Measurements from ENCODE around the gene OPN5.

DNA sequence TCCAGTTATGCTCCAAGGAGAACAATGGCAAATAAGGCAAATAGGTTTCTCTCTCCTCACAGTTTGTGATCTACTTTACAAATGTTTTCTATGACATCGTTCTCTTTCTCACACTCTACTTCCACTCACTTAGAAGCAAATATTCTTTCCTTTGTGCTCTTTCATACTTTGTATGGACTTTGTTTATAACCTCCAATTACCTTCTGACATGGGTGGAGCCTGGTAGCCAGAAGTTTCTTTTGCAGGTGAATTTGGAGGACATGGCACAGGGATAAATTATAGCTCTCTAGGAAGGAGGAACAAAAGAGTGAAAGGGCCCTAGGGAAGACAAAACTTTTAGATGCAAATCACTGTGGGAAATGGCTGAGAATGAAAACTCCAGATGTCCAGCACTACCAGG, 69.3 kb downstream of the OPN5 start:
- TF ChIP-seq EZH2 (IDR thresholded peaks at IDR 0.05) (no peak), POLR2AphosphoS5 (IDR thresholded peaks at IDR 0.05; ENCODE audit: borderline replicate concordance, low read depth, low read length) (no peak), FOXP2 (optimal IDR thresholded peaks at IDR 0.05; ENCODE audit: control extremely low read depth, extremely low read length, insufficient read depth) (no peak)

Measured in SK-N-MC (cell line).